Stimulated activated CD8-positive, alpha-beta memory T cell treated with anti-CD3 and anti-CD28 coated beads, Interleukin-12 subunit alpha, Interleukin-12 subunit beta, amount 100 ng/mL, for 24 hours (primary cell): Measurements from ENCODE around the gene APOA5.
"Not testable (repeated sequence)": the region's sequence is repeated elsewhere in the genome, so short reads cannot be mapped to it uniquely, and the experiment has no call there.

Experiments
- DNase-seq: peaks from one replicate; pipeline ENCODE4 v3.0.0-alpha.2; 2020; ENCODE audit errors: extremely low read depth

Gene APOA5

GRCh38 chr11:116828632-116829524, 37.2 kb upstream of the APOA5 start:
- no peak for DNase-seq

GRCh38 chr11:116827461-116827860, 35.8 kb upstream of the APOA5 start:
- no peak for DNase-seq

GRCh38 chr11:116826751-116827431, 35.2 kb upstream of the APOA5 start:
- DNase-seq = no peak

- no peak for DNase-seq
These were observed 34.4 kb upstream of the APOA5 start for GRCh38 chr11:116825854-116826750.

GRCh38 chr11:116825434-116825833, 33.8 kb upstream of the APOA5 start:
- no peak for DNase-seq

- no peak for DNase-seq
These were observed 31.6 kb upstream of the APOA5 start, which contains the start of gene APOA4 for GRCh38 chr11:116823031-116823843. TSS of gene APOA4 (minus strand) at chr11:116823304. CDS start at chr11:116823191, 113 bp downstream.

GRCh38 chr11:116822575-116822974, 30.9 kb upstream of the APOA5 start:
- no peak for DNase-seq

- DNase-seq = no peak
These were observed 29.6 kb upstream of the APOA5 start for GRCh38 chr11:116821050-116821918.

- DNase-seq = no peak
These were observed 27.4 kb upstream of the APOA5 start for GRCh38 chr11:116819049-116819448.

- no peak for DNase-seq
These were observed 22.8 kb upstream of the APOA5 start for GRCh38 chr11:116814502-116814901.

- no peak for DNase-seq
These were observed 22.2 kb upstream of the APOA5 start for GRCh38 chr11:116813781-116814471.

- DNase-seq = no peak
These were observed 21.5 kb upstream of the APOA5 start for GRCh38 chr11:116813170-116813569.

GRCh38 chr11:116812109-116812508, 20.4 kb upstream of the APOA5 start:
- DNase-seq = no peak

- DNase-seq = no peak
These were observed 19.5 kb upstream of the APOA5 start for GRCh38 chr11:116811194-116811593.

GRCh38 chr11:116808262-116809175, 16.8 kb upstream of the APOA5 start:
- no peak for DNase-seq

- DNase-seq = no peak
These were observed 16.1 kb upstream of the APOA5 start for GRCh38 chr11:116807601-116808261.

- DNase-seq = no peak
These were observed 12.3 kb upstream of the APOA5 start for GRCh38 chr11:116804001-116804400.

- not testable (repeated sequence) for DNase-seq
These were observed 10.0 kb upstream of the APOA5 start for GRCh38 chr11:116801662-116802061.
